CD4-positive, alpha-beta T cell treated with Interleukin-6 for 4 hours (primary cell): ENCODE data around the gene WDR1.

Experiments
- DNase-seq: peaks from one replicate; pipeline ENCODE4 v3.0.0-alpha.2; 2020; ENCODE audit warnings: mixed read lengths

The WDR1 gene

DNA sequence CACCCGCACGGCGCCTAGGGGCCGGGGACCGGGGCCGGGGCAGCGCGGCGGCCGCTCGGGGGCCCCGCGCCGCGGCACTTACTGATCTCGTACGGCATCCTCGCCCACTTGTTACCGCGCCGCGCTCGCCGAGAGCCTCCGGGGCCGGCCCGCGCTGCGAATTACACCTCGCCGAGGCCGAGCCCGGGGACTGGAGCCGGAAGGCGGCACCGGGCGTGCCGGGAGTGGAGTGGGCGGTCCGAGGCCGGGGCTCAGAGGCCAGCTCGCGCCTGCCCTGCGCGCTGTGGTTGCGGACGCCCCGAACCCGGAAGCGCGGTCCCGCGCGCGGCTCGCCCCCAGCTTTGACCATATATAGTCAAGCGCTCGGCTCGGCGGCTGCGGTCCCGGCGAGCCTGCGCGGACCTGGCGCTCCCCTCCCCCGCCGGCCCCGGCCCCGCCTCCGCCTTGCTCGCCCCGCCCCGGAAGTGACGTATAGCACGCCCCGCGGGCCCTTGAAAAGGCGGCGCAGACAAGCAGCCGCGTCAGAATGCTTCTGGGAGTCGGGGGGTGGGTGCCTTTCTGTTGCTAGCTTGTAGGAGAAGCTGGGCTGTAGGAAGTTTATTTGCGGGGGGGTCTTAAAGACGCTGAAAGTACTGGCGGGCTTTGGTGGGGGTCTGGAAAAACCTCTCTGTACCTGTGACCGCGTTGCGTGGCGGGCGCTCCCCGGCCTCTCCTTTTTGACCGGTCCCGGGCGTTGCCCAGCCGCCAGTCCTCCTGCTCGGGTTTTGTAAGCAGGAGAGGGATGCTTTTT lies at the start of gene WDR1:
TSS of gene WDR1 (minus strand) at position 231 of the 790 bp plus-strand sequence. CDS start at position 98, 133 bp downstream.
- DNase-seq, result peak; percentile 92

DNA sequence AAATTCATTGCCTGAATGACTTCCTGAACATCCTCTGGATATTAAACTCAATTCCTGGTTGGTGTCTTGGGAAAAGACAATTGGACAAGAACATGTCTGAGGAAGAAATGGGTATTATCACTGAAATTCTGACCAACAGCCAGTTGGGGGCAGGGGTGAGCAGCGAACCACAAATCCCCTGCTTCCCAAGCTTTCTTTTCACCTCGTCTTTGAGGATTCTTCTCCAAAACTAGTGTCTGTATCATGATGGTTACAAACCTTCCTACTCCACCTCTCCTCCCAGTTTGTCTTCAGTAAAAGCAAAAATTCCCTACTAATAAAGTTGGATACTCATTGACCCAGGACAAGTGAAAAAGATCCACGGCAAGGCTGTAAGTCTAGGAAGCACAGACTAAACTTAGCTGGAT lies 48.3 kb upstream of the WDR1 start:
- peak; percentile 20 for DNase-seq

- DNase-seq, result no peak
Observed at GRCh38 chr4:10163296-10163695, 46.7 kb upstream of the WDR1 start.

DNA sequence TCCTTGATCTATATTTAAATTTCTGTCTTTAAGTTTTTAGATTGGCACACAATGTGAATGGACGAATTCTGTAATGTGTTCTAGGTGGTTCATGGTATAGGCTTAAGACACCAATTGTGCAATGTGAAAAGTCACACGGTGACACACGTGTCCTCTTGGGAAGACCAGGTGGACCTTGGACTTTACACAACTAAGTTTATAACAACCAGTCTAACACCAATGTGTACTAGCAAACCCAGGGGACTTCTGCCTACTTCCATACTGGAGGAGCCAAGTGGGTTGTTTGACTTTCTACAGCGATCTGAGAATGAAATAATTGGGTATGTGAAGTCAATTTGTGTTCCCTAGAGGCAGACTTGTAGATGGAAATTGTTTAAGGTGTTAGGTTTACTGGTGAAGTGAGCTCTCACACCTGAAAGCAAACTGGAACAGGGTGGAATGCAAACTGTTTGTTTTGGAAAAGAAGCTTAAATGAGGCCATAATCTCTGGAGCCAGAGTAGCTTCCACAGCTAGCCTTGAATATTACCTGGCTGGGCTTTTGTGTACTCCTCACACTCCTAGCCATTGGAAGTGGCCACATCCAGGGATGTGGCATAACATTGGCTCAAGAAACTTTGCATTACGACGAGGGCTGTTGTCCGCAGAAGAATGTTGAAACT lies 45.9 kb upstream of the WDR1 start:
- DNase-seq, result no peak

DNA sequence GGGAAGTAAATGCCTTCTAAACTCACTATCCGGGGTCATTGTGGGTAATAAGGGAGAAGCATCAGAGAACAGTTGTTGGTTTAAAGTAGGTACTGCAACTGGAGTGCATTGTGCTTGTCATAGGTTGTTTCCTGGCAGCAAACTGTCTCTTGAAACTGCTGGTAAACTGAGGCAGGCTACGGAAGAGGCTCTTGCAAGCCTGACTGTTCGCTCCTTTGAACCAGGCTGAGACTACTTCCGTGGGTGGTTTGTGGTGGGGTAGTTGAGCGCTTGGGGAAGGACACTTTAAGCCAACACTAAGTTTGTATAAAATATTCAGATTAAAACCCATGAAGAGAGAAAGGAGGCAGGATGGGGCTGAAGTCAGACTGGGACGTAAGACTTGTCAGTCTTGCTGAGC lies 45.2 kb upstream of the WDR1 start:
- DNase-seq, result peak; percentile 68

DNA sequence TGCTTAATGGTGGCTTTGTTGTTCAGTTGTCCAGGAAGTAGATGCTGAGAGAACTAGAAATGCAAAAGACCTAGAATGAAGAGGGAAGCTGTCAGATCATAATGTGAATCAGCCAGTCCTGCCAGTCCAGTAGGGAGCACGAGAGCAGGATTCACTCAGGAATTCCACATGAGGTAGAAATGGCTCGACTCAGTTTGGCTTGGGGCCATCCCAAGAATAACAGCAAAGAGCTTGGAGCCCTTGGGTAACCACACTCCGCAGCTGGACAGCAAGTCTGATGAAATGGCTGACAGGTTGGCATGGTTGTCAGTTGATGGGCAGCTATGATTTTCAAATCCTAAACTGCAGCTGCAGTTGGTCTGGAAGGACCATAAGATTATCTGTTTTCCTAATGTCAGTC lies 44.5 kb upstream of the WDR1 start:
- DNase-seq, result no peak

DNA sequence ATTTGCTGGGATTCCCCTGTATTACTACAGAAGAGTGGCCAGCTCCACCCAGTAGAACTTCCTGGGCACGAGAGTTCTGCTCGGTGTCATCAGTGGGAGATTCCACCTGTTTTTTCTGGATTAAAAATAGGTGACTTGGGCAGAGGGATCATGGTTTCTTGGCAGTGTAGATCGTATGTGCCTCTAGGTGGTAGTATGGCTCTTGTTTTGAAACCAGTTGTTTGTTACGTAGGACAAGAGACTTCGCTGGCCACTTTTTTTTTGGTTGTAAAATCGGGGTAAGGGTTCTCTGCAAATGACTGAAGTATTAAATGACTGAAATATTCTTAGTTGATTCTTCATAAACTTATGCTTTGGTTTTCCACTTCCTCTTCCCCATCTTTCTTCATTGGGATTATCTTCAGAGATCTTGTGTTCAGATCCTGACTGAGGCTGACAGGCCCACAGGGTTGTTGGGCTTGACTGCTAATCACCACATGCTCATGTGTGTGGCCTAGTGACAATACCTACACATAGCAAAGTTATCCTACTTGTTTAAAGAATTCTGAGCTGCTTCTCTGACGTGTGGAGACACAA lies 43.8 kb upstream of the WDR1 start:
- DNase-seq, result no peak

GRCh38 chr4:10159671-10160070 lies 43.1 kb upstream of the WDR1 start:
- no peak for DNase-seq

- DNase-seq, result peak; percentile 26
Observed at GRCh38 chr4:10158333-10158942, 41.8 kb upstream of the WDR1 start.

DNA sequence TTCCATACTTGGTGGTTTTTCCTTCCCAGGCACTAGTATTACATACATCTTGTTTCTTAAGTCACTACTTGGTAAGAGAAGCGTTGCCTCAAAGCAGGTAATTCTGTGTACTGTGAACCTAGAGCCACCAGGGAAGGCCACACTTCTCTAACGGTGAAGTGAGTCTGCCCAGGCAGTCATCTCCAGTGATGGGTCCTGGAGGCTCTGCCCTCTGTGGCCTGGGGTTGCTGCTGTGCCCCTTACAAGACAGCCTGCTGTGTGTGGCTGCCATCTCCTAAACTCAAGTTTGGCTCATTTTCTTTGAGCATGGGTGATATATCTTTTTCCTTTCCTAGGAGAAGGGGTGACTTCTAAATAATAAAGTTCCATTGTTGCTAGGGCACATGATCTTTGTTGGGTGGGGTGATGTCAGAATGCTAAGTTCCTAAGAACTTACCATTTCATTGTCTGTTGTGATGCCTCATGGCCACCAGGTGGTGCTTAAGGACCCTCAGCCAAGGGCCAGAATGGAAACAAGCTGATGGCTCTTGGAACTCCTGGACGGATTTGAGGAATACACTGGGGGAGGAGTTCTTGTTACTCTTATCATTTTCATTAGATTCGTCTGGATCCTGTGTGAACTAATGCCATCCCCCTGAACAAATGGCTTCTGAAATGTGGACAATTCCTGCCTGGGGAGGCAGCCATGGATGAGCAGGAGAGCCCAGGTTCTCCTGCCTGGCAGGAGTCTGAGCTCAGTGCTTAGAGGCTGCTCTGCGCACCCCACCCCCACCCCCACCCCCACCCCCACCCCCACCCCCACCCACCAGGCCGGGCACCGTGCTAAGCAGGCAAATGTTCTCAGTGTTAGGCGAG lies 41.1 kb upstream of the WDR1 start:
- peak; percentile 52 for DNase-seq

DNA sequence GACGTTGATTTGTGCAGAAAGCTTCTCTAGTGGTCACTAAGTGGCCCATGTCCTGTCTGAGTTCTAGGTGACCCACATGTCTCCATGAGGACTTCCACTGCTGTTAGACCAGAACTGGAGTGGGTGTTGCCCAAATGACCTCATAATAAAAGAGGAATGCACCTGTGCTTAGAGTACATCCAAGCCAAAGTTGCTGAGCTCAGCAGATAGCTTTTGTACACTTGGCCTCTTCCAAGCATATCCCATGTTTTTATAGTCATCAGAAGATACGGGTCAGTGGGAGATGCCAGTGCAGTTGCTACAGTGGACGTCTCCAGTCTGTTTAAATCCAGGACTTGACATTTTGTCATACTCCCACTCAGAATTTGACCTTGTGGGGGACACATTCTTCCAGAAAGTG lies 37.6 kb upstream of the WDR1 start:
- DNase-seq, result no peak

DNA sequence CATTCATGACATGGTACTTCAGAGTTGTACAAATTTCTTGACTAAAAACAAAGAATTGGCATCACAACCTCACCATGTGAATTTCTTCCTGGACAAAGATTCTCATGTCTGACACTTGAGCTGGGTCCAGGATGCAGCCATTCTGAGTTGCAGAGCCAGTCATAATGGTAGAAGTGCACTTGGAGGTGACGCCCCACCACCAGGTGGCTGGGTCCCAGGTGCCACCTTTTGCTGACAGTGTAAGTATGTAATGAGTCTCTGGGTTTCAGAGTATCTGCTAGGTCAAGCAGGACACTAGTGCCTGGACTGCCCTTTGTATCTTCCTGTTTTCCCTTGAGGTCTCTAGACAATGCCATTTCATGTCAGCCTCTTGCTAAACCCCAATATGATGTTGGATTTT lies 36.6 kb upstream of the WDR1 start:
- no peak for DNase-seq

- DNase-seq, result no peak
Observed at GRCh38 chr4:10151182-10151581, 34.6 kb upstream of the WDR1 start.

DNA sequence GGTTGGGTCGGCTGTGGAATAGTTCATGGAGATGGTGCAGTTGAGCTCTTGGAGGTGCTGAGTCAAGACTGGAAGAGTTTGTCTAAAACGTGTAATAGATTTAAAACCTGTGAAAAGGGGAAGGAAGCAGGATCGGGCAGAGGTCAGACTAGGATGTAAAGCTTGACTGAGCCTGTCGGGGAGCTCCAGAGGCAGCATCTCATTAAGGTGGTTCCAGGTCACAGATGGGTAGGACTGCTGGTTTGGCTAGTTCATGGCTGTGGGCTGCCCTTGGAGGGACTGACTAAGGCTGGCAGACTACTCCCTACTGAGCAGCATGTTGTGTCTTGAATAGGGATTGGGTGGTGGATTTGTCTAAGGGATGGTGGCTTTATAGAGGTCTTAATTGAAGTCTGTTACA lies 28.4 kb upstream of the WDR1 start:
- no peak for DNase-seq

GRCh38 chr4:10144479-10144878 lies 27.9 kb upstream of the WDR1 start:
- DNase-seq, result no peak

GRCh38 chr4:10143171-10143570 lies 26.6 kb upstream of the WDR1 start:
- no peak for DNase-seq

DNA sequence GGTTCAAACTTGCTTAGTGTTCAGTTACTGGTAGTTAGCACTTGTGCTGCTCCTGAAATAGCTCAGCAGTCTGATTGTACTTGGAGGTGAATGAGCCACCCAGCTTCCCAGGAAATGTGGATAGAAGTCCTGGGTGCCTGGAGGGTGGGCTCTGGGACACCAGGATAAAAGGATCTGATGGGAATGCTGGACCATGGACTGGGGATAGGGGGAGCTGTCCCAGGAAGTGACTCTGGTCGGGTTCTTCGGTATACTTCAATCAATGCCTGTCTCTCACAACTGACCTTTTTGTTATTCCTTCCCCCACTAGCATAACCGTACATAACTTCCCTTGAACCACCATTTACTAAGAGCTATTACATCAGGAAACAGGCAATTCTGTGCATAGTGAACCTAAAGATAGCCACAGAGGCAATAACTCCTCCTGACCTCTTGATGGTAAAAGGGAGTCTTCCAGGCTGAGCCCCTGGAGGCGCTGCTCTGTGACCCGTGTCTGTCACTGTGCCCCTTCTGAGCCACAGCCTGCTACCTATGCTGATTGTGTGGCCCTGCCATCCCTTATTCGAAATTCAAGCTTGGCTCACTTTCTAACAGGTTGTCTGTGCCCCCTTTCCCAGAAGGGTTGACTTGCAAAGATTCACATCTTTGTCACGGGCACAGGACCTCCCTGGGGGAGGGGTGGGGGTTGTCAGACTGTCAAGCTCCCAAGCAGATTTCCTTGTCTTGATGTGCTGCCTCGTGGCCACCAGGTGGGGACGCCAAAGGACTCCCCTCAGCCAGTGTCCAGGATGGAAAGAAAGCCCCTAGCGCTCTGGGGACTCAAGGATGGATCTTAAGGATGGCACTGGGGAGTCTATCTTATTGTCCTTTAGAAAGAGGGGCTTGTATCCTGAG lies 24.5 kb upstream of the WDR1 start:
- no peak for DNase-seq

- DNase-seq, result no peak
Observed at GRCh38 chr4:10139518-10139917, 22.9 kb upstream of the WDR1 start.

DNA sequence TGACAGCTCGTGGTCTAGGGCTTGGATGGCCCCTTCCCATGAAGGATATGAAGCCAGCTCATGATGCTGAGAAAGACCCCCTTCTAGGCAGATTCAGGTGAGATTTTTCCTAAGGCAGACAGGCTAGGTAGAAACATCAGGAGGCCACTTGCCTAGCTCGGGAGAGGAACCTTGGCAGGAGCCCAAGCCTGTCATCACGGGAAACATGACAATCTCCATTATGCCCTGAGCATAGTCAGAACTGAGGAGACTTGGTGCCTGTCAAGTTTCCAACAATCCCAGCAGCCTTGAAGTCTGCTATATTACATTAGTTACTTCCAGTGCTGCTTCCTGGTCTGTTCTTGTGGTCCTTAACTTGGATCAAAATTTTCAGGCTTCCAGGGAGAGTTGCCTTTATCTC lies 18.7 kb upstream of the WDR1 start:
- no peak for DNase-seq

DNA sequence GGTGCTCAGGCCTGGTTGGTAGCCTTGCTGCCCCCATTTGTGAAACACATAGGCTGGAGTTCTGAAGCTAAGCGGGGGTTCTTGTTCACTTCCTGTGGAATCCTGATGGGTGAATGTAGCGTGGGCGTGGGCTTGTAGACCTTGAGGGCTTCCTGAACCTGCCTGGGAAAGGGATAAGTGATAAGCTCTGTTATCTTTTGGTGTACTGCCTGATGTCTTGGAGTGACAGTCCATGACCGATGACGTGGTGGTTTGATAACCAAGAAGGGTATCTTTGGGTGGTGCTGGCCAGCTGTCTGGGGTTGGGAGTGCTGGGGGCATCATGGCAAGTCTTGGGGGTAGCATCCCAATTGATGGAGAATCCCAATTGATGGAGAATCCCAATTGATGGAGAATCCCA lies 17.5 kb upstream of the WDR1 start:
- DNase-seq, result no peak

GRCh38 chr4:10131202-10131601 lies 14.6 kb upstream of the WDR1 start:
- DNase-seq, result no peak
